ENCODE measurements around the gene STARD10. TPM values are rescaled to one million over a fixed set of nuclear protein-coding genes. Genes with fewer than 3 reads are reported as not detected.

STARD10 gene
- total RNA-seq, 4 donors from 2014 or later = 39.1 to 103 (median 71.1) TPM

DNA sequence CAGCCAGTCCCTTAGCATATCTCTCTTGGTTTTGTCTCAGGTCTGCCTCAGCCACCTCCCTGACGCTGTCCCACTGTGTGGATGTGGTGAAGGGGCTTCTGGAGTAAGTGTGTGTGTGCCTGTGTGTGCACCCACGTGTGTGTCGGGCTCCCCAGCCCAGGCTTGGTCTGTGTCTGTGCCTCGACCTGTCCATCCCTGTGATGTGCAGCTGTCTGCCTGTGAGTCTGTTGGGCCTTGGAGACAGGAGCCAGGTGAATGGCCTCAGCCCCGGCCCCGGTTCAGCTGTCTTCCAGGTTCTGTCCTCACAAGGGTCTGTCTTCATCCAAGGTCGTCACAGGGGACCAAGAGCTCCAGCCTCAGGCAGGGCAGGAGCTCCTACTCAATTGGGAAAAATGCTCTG lies 30.2 kb upstream of the STARD10 start:
- H3K9me3 ChIP-seq = no peaks in the 10 kb centered on the region
- intact Hi-C loops (cut with DNase I; ENCODE audit: low total_unique reads) = loop anchor here (10.0 kb wide), 1 partner anchor 389 kb away; the partner anchor contains the start of gene CLPB
- H3K27me3 ChIP-seq = no peaks in the 10 kb centered on the region
- TF ChIP-seq POLR2A (IDR thresholded peaks at IDR 0.05) = no peak
- TF ChIP-seq, protein P1, sequence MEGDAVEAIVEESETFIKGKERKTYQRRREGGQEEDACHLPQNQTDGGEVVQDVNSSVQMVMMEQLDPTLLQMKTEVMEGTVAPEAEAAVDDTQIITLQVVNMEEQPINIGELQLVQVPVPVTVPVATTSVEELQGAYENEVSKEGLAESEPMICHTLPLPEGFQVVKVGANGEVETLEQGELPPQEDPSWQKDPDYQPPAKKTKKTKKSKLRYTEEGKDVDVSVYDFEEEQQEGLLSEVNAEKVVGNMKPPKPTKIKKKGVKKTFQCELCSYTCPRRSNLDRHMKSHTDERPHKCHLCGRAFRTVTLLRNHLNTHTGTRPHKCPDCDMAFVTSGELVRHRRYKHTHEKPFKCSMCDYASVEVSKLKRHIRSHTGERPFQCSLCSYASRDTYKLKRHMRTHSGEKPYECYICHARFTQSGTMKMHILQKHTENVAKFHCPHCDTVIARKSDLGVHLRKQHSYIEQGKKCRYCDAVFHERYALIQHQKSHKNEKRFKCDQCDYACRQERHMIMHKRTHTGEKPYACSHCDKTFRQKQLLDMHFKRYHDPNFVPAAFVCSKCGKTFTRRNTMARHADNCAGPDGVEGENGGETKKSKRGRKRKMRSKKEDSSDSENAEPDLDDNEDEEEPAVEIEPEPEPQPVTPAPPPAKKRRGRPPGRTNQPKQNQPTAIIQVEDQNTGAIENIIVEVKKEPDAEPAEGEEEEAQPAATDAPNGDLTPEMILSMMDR (IDR thresholded peaks at IDR 0.05 in 4 of 5, conservative IDR thresholded peaks at IDR 0.05 in 1 of 5) = no peak
- H3K4me1 ChIP-seq = peaks cover 5 to 9% of the 10 kb centered on the region in 2 donors
- no peak overlapping the region for H3K4me3 ChIP-seq
- in situ Hi-C loops (cut with MboI; ENCODE audit: low sequenced_read_pairs in 4 of 4) = no loop called here
- H3K36me3 ChIP-seq = no peaks in the 10 kb centered on the region
- DNase-seq (no peak), ATAC-seq (no peak)
- no peak overlapping the region for H3K27ac ChIP-seq

DNA sequence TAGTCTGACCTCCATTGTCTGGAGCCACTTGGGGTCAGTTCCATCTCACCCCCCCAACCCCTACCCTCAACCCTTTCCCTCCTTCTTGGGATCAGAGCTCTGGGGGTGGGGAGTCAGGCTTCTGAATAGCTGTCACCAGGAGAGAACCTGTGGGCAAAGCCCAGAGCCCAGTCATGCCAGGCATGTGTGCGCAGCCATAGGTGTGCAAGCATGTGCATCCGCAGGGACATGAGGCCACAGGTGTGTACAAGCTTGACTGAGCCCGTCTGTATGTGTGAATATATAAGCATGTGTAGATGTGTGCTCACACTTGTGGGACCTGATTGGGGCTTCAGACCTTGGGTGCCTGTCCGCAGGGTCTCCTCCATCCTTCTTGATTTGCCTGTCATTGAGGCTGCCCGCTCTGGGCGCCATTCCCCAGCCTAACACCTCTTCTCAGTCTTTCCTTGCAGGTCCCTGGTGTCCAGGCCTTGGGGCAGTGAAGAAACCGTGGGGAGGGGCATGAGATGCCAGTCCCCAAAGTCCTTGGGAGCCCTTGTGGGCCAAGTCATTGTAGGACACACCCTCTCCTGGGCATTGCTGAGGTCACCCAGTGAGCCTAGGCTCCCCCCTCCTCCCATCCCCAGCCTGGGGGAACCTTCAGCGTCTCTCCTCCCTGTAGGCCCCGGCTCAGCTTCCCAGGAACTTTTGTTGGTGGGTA lies 29.4 kb upstream of the STARD10 start:
- Histone ChIP-seq H3K9me3 (no peaks in the 10 kb centered on the region), H3K27ac (peak overlapping the region; percentile 61 to 80 (median 73)), H3K4me3 (no peak overlapping the region), H3K36me3 (no peaks in the 10 kb centered on the region), H3K27me3 (no peaks in the 10 kb centered on the region), H3K4me1 (peaks cover 5 to 9% of the 10 kb centered on the region in 2 donors)
- no peak for TF ChIP-seq POLR2A (IDR thresholded peaks at IDR 0.05)
- TF ChIP-seq, protein P1 (IDR thresholded peaks at IDR 0.05 in 4 of 5, conservative IDR thresholded peaks at IDR 0.05 in 1 of 5) = no peak
- in situ Hi-C loops (cut with MboI; ENCODE audit: low sequenced_read_pairs in 4 of 4) (no loop called here), intact Hi-C loops (cut with DNase I; ENCODE audit: low total_unique reads) (loop anchor here (10.0 kb wide), 1 partner anchor 388 kb away; the partner anchor contains the start of gene CLPB)
- ATAC-seq (no peak), DNase-seq (no peak)

DNA sequence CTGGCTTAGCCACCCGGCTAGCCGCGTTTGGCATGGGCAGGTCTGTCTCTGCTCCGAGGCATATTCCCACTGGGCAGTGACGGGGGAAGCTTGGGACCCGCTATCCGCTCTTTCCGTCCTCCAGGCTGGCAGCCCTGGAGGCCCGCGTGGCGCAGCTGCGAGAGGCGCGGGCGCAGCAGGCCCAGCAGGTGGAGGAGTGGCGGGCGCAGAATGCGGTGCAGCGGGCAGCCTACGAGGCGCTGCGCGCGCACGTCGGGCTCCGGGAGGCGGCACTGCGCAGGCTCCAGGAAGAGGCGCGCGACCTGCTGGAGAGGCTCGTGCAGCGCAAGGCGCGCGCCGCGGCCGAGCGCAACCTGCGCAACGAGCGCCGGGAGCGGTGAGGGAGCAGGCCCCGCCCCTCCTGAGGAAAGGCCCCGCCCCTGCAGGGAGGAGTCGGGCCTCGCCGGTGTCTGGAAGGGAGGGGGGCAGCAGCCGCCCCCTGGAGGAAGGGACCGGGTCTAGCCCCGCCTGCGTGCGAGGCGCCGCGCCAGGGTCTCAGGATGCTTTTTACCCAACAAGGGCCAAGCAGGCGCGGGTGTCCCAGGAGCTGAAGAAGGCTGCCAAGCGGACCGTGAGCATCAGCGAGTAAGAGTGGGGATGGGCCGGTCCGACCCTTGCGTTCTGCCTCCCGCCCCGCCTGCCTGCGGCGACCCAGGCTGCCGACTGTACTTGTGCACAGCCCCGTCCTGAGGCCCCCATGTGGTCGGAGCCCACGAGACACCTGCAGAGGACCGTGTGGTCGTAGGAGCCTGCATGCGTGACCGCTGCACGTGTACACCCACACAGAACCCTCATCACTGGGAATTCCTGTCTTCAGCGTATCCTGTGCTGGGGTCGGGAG lies 28.3 kb upstream of the STARD10 start:
- H3K4me3 ChIP-seq = peak overlapping the region; percentile 53 to 69 (median 66)
- ATAC-seq (peak; percentile 80 to 83), DNase-seq (peak; percentile 73 to 88)
- no peaks in the 10 kb centered on the region for H3K9me3 ChIP-seq
- peak overlapping the region; percentile 73 to 81 (median 76) for H3K27ac ChIP-seq
- peaks cover 5 to 9% of the 10 kb centered on the region in 2 donors for H3K4me1 ChIP-seq
- TF ChIP-seq POLR2A (IDR thresholded peaks at IDR 0.05) = peak; percentile 54 to 68
- TF ChIP-seq, protein P1 (IDR thresholded peaks at IDR 0.05 in 4 of 5, conservative IDR thresholded peaks at IDR 0.05 in 1 of 5) = peak in 3 of 5 experiments; percentile 31 to 49 (median 42)
- H3K36me3 ChIP-seq = no peaks in the 10 kb centered on the region
- in situ Hi-C loops (cut with MboI; ENCODE audit: low sequenced_read_pairs in 4 of 4) (no loop called here), intact Hi-C loops (cut with DNase I; ENCODE audit: low total_unique reads) (loop anchor here (1.0 to 10.0 kb wide), 2 partner anchors 8 to 387 kb away; partner anchors contain the start of genes ATG16L2 and CLPB)
- no peaks in the 10 kb centered on the region for H3K27me3 ChIP-seq

DNA sequence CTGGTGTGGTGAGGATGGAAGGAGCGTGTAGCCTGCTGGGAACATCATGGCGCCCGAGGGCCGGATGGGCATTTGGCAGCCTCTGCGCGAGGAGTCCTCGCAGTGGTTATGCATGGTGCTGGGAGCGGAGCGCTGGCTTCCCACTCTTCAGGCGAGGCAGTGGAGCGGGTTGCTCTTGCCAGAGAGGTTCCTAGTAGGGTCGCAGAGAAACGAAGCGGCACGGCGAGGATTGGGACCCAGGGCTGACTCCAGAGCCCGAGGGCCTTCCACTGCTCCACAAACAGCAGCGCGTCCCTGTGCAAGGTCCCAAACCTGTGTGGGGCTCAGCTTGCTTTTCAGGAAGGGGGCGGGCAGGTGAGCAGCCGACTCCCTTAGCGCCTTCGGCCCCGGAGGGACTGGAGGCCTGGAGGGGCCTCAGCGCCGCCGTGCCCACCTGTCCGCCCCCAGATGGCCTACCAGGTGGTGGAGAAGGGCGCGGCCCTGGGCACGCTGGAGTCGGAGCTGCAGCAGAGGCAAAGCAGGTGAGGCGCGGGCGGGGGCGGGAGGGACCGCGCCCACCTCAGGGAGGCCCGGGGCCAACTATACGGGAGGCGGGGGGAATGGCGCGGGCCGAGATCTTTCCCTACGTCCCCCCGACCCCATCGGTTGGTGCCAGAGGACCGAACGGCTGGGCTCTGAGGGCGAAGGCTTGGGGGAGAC lies 27.5 kb upstream of the STARD10 start:
- no peaks in the 10 kb centered on the region for H3K36me3 ChIP-seq
- H3K4me1 ChIP-seq = peaks cover 5 to 9% of the 10 kb centered on the region in 2 donors
- H3K9me3 ChIP-seq = no peaks in the 10 kb centered on the region
- peak overlapping the region; percentile 53 to 69 (median 66) for H3K4me3 ChIP-seq
- intact Hi-C loops (cut with DNase I; ENCODE audit: low total_unique reads) = loop anchor here (10.0 kb wide), 1 partner anchor 387 kb away; the partner anchor contains the start of gene CLPB
- in situ Hi-C loops (cut with MboI; ENCODE audit: low sequenced_read_pairs in 4 of 4) = no loop called here
- no peak for TF ChIP-seq POLR2A (IDR thresholded peaks at IDR 0.05)
- TF ChIP-seq, protein P1 (IDR thresholded peaks at IDR 0.05 in 4 of 5, conservative IDR thresholded peaks at IDR 0.05 in 1 of 5) = no peak
- DNase-seq (no peak), ATAC-seq (peak in 1 of 2 donors; percentile 5)
- peak overlapping the region; percentile 73 to 81 (median 76) for H3K27ac ChIP-seq
- H3K27me3 ChIP-seq = no peaks in the 10 kb centered on the region

All from gastrocnemius medialis (tissue), 4 donors.